Stimulated activated CD8-positive, alpha-beta memory T cell treated with anti-CD3 and anti-CD28 coated beads, Interleukin-7, amount 100 ng/mL, for 4 hours (primary cell): ENCODE results near the gene UTP25.
"Not testable (repeated sequence)": the region's sequence is repeated elsewhere in the genome, so short reads cannot be mapped to it uniquely, and the experiment has no call there.

ENCODE experiments used
- DNase-seq, 2 donors: peaks; one replicate each; pipeline ENCODE4 v3.0.0-alpha.2; 2020; ENCODE audit warnings: low read depth in 2 of 2

UTP25 gene

DNA sequence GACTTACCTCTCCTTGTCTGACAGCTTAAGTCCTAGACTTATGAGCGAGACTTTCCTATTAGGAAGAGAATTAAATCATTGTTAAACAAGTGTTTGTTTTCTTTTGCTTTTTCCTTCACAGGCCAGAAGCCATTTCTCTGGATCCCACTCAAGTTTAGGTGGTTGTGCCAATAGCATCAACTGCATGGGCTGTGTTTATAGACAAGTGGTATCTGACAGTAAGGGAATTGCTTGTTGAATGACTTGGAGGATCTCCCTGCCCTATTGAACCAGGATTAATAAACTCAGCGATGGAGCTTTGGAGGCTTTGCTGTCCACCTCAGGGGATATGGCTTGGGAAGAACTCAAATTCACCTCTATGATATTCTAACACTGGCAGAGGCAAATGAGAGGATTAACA, 43.7 kb downstream of the UTP25 start:
- DNase-seq, result no peak

DNA sequence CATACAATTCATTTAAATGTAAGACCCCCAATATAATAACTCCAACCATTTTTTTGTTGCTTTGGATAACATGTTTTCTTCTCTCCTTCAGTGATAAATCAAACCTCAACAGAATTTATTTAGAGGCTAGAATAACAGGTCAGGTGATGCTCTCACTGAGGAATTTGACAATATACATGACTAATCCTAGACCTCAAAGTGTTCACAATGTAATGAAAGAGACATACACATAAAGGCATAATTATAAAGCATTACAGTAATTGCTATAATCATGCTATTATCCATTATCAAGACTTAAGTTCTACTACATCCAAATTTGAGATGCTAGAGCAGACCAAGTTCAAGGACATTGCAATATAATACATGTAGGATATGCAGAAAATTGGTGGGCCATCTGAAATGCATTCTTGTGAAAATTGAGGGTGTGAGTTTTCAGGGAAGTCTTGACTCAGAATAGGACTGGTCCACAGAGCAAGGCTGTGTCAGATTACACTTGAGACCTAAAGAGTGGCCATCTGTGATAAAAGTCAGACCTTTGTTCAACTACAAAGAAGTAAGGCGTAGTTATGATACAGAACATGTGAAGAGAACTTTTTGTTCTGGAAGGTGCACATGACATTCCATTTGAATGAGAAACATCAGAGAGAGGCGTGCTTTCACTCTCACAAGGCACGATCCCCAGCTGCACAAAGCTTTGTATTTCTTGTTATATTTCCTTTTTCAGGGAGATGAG, 45.5 kb downstream of the UTP25 start:
- DNase-seq, result no peak

DNA sequence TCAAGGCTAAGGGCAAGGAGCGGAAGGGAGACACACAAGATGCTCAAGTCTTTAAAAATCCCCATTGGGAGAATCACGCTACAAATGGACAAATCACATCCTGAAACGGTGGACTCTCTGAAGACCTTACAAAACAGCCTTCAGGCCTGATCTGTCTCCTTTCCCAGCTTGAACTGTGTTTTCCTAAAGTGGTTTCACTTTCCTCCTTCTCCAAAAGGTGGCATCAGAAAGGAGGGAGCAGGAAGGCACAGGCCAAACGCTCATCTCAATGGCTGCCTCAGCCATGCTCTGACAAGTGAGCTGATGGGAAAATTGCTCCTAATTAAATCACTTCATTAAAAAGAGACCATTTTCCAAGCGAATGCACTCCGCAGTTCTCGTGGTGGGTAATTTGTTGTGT, 47.7 kb downstream of the UTP25 start:
- DNase-seq, result no peak

DNA sequence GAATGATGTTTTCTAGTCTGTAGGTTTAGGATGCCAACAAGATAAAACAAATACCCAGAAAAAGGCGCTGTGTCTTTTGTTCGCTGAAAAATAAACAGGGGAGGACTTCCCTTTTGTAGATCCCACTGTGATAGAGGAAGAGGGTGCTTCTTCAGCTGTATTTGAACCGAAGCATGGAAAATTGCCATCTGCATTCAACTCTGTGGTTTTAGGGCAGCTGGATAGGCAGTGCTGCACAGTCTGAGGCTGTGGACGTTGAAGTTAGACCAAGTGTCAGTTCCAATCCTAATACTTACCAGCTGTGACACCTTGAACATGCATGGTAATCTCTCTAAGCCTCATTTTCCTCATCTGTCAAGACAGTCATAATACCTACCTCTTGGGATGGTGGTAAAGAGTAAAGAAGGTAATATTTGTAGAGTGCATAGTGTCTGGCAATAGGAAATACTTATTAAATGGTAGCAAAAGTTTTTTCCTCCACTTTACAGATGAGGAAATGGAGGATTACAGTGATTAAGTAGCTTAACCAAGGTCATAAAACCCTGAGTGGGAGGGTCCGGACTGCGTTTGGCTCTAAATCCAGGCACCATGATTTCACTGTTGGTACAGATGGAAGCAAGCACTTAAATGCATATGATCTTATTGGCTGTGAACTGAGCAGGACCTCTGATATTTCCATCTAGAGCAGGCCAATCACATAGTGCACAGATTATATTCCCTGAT, 48.5 kb downstream of the UTP25 start:
- no peak for DNase-seq

DNA sequence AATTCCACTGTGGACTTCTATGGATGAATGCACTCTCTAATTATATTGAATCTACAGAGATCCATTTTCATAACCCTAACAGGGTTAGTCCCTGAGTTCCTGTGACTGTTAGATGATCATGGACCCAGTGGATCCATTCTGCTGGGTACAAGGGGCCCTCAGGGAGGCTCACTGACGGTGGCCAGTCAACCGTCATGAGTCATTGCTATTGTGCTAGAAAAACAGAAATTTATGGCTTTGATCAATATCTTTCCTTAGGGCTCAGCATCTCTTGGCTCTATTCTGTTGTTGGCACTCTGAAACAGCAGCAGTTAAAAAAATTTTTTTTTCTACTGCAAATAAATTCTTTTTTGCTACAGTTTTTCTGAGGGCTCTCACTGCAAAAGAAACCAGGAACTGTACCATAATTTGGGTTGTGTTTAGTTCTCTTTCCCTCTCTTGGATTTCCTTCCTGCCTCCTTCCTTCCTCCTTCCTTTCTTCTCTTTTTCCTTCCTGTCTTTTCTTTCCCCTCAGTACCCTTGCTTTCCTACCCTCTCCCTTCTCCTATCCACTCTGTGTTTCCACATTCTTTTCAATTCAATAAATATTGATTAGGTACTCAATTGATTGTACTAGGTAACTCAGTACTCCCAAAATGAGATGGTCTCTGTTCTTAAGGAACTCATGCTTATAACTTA, 49.5 kb downstream of the UTP25 start:
- DNase-seq, result no peak

DNA sequence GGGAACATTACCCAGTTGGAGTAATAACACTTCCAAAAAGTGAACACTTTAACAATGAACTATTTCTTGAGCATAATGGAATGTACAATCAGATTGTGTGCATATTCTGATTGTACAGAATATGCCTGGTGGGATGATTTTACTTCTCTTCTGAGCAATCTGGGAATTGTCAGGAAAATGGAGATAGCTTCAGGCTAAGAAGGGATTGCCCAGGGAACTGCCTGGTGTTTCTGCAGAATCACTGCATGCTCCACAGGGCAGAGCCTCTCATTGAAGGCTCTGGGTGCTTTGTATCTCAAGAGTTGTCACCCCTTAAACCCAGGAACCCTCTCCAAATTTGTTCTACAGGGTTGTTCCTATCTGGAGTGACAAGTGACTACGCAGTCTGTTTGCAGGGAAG, 51.2 kb downstream of the UTP25 start:
- no peak for DNase-seq

DNA sequence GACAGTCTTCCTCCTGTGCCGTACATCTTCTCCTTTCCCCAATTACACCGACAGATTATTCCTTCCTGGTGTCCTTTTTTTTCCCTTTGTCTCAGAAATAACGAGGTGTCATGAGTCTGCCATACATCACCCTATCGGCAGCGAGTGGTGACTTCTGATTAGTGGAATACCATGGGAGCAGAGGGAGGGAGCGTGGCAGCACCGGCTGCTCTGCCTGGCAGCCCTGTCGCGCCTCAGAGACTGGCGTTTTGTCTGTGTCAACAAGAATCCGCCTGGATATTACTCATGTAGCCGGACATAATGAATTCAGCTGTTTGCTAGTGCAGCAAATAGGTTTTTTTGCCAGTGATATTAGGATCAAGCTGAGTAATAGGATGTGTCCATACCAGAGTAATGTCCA, 51.8 kb downstream of the UTP25 start:
- DNase-seq, result no peak

DNA sequence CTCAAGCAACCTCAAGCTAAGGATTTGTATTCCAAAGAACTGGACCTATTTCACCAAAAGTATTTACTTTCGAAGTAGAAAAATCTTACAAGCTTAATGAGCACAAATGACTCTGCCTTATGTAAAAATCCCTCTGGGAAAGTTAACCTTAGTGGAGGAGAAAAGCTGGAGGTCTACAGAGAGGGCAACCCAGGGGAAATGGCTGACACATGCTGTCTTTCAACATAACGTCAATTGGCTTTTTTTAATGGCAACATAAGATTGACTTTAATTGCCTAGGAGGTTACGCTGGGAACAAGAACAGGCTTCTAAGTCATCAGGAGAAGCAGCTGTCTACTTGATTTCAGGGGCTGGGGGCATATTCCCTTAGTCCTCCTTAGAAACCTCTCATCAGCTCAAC, 52.3 kb downstream of the UTP25 start:
- no peak for DNase-seq

DNA sequence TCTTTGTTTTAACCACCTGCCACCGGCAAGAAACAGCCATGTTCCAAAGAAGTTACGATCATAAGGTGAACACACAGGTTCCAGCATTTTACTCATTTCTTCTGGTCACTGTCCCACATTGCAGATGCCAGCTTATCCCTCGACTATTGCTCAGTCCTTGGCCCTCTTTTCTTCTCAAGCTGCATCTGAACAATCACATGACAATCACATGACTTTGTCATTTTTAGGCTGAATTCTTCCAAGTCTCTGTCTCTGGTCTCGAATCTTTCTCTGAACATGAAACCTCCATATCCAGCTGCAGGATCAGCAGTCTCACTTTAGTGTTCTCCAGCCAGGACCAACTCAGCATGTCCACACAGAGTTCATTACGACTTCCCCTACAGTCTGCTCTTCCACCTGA, 53.8 kb downstream of the UTP25 start:
- no peak for DNase-seq

DNA sequence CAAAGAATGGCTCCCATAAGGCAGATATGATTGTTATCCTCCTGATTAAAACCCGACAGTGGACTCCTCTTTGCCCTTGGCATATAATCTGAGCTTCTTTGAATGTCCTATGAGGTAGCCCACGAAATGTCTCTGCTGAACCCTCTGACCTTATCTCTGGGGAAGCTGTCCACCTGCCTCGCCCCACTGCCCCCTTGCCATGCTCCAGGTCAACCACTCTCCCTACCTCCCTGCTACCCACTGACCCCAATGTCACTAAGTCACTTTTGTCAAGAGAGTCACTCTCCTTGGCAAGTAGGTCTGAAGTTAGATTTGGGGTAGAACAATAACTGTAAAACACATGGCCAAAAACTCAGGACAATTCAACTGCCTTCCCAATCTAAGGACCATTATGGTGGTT, 54.5 kb downstream of the UTP25 start:
- no peak for DNase-seq

DNA sequence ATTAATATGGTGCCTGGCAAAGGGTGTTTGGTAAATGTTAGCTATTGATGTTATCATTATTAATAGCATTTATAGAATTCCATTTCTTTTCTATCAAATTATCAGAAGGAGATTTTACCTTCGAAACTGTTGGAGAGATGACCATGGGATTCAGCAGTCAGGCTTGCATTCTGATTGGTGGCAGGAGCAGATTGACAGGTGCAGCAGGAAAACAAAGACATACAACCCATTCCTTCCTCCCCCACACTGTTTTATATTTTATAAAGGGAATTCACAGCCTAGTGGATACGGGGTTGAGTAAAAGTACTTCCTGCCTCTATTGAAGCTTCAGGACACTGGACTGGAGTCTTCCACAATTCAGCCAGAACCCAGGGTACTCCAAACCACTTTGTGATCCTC, 55.2 kb downstream of the UTP25 start:
- DNase-seq, result no peak

DNA sequence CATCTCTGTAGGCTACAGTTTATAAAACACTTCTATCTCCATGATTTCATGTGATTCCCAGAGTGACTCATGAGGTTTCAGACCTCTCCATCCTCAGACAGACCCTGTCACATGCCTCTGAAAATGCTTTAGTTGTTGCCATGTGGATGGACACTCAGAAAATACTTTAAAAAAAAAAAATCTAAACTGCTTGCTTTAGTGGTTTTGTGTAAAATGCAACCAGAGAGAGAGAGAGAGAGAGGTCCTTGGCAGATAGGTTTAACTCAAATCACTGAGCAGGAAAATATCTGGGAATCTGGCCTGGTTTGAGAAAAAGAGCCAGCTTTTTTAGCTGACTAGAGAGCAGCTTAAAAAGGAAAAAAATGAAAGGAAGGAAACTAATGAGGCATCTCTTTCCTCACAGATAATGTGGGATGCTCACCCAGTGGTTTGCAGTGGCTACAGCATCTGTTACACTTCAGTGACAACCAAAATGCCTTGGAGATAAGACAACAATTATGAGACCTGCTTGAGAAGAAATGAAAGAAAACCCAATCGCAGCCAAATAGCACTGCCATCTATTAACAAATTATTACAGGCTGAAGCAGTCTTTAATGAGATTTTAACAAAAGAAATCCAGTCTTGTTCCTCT, 55.7 kb downstream of the UTP25 start:
- no peak for DNase-seq

DNA sequence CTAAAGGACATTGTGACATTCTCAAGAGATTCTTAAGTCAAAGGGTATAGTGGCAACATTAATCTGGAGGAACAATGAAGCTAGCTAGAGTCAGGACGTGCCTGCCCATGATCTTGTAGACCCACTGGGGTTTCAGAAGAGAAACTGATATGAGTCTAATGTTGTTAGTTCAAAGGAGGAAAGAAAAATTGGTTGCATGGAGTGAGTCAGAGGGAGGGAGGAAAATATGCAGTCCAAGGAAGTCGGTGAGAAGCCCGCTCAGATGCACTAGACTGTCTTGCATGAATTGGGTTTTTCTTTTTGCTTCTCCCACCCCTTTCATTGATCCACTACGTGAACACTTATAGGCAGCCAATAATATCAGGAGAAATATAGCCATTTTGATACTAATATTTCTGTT, 56.5 kb downstream of the UTP25 start:
- DNase-seq, result no peak

DNA sequence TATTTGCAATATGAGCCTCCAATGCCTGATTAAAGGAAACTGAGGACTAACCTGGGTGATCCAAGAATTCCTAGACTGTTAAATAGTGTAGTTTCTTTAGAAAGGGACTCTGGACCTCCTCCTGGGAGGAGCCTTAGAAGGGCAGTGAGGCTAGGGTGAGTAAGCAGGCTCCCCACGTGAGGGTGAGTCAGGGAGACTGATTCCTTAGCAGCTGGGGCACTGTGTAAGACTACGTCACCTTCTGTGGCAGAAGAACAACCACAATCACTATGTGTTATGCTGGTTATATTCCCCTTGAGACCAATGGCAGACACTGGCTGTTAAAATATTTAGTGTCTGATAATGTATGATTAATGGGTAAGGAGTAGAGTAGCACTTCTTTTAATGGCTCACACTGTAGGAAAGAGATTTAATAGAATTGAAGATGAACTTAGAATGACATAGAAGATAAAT, 56.9 kb downstream of the UTP25 start:
- peak; percentile 8 to 17 for DNase-seq

DNA sequence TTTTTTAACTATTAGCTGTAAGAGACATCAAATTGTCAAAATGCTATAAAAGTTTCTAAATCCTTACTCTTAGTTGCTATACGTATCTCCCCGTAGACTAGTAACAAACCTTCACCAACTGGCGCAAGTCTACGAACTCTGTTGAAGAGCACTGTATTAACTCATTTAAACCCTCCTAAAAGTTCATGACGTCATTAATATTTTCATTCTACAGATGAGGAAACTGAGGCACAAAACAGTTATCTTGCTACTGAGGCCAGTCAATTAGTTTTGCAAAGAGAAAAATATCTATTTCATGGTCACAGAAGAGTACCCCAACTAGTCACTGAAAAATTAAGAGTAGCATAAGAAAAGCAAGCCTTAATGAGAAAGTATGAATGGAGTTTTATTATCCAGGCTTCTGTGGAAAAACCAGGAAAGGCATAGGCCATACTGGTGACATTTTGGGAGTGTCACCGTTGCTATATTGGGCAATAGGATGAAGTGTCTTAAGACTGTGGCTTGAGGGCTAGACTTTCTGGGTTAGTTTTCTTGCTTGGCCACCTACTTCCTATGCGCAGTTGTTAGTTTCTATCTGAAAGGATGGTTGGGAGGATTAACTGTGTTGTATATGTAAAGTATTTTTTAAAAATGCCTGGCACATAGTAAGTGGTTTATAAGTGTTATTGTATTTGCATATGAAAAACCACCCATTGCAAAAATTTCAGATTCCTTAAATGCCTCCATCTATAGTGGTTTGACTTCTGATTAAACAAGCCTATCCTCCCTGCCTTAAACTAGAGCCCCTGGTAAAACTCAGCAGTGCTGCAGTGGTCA, 57.8 kb downstream of the UTP25 start:
- DNase-seq, result no peak

DNA sequence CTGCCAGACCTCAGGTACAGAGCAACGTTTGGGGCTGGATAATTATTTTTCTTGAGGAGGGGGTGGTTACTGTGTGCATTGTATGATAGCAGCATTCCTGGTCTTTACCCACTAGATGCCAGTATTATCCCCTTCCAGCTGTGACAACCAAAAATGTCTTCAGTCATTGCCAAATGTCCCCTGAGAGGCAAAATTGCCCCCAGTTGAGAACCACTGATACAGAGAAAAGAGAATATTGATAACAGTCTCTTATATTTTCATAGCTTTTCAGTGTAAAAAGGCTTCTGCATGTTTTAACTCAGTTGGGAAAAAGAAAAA, 58.4 kb downstream of the UTP25 start:
- DNase-seq, result no peak

DNA sequence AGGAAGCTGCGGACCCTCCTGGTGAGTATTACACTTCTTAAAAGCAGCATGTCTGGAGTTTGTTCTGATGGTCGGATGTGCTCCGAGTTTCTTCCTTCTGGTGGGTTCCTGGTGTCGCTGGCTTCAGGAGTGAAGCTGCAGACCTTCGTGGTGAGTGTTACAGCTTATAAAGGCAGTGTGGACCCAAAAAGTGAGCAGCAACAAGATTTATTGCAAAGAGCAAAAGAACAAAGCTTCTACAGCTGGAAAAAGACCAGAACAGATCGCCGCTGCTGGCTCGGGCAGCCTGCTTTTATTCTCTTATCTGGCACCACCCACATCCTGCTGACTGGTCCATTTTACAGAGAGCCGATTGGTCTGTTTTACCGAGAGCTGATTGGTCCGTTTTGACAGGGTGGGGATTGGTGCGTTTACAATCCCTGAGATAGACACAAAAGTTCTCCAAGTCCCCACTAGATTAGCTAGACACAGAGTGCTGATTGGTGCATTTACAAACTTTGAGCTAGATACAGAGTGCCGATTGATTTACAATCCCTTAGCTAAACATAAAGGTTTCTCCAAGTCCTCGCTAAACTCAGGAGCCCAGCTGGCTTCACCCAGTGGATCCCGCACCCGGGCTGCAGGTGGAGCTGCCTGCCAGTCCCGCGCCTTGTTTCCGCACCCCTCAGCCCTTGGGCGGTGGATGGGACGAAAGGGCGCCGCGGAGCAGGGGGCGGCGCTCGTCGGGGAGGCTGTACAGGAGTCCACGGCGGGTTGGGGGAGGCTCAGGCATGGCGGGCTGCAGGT, 60.7 kb downstream of the UTP25 start:
- DNase-seq, result not testable (repeated sequence)

DNA sequence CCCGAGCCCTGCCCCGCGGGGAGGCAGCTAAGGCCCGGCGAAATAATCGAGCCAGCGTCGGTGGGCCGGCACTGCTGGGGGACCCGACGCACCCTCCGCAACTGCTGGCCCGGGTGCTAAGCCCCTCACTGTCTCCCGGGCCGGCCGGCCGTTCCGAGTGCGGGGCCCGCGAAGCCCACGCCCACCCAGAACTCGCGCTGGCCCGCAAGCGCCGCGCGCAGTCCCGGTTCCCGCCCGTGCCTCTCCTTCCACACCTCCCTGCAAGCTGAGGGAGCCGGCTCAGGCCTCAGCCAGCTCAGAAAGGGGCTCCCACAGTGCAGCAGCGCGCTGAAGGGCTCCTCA, 61.3 kb downstream of the UTP25 start:
- DNase-seq, result no peak

DNA sequence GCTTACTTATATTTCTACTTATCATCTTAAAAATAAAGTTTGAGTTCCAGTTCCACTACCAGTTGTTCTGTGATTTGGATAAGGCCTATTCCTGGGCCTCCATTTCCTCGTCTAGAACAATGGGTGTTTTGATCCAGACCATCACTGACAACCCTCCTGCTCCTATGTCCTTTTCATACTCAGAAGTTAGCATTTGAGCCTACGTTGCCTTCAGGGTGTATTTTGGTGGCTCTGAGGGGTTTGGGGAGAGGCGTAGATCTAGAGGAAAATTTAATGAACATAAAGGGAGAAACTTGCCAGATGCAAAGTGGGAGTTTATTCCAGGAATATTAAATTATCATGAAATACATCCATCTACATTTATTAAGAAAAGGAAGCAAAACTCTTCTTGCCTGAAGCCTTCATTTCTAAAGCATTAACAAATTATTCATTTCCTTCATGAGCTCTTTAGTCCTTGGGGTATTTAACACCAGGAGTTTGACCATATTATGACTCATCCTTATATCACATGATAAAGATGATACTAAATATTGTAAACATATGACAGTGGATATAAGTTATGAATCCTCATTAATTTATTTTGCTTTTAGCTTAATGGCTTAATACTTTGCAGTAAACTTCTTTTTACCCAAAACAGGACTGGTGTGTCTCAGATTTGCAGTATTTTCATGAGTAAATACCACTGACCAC, 63.0 kb downstream of the UTP25 start:
- no peak for DNase-seq

DNA sequence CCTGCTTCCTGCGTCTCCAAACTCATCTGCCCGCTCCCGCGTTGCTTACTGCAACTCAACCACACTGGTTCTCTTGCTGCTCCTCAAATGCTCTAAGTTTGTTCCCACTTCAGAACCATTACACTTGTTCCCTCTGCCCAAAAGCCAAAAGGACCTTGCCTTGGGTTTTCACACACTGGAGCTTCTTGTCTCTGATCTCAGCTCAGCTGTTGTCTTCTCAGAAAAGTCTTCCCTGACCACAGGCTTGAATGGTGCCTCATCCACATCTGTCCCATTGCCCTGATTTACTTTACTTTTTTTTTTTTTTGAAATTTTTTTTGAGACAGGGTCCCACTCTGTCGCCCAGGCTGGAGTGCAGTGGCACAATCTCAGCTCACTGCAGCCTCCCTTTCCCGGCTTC, 66.0 kb downstream of the UTP25 start:
- no peak for DNase-seq

DNA sequence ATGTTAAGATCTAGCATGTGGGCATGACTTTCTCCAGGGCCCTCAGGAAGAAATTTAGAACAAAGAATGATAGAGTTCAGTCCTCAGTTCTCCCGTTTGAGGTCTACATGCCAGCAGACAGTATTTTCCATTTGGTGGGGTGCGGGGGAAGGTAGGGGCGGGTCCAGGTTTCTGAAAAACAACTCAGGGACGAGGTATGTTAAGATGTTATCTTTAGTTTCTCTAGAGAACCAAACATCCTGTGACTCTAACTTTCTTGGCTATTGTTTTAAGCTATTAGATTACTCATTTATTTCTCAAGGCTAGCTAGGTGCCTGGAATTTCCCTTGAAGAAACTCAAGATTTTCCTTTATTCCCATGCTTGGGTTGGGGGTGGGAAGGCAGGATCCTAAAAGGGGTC, 67.9 kb downstream of the UTP25 start:
- peak in 1 of 2 donors; percentile 17 for DNase-seq
